Cerebellar nuclear complex (tissue), 1 donor: Measurements from ENCODE around the gene NOG.

ENCODE experiments used
- DNase-seq, 2 experiments: peaks; one replicate each; lab custom pipeline; 2025; lab: John Stamatoyannopoulos, UW

The NOG gene

DNA sequence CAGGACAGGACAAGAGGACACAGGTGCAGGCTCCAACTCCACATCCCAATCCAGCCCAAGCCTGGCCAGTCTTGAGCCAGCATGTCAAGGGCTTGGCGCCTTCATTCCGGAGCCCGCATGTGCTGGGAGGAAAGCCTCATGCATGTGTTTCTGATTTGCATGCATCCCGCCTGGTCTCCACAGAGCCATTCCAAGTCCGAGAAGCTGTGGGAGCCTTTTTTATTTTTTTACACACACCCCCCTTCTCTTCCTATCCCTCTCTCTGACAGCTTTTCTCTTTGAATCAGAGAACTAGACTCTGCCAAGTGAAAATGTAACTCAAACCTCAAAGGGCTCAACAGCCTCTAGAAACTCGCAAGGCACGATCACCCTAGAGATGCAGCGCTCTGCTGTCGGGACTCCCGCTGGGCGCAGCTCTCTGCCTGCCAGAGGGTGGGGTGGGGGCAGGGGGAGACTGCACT, 45.1 kb downstream of the NOG start:
- DNase-seq: no peak

DNA sequence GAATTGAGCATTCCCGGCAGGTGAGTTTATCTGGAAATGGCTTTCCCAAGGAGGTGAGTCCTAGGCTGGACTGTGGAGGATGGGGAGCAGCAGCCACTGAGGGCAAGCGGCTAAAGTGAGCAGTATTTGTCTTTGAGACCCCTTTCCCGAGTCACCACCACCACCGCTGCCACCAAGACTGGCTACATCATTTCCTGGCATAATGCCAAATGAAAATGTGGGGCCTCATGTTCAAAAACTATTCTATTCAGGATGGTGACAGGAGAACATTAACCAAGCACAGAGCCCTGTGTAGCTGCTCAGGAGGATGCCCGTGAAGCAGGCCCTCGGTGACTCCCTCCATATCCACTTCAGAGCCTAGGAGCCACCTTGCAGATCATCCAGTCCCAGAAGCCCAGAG, 46.0 kb downstream of the NOG start:
- DNase-seq: no peak

DNA sequence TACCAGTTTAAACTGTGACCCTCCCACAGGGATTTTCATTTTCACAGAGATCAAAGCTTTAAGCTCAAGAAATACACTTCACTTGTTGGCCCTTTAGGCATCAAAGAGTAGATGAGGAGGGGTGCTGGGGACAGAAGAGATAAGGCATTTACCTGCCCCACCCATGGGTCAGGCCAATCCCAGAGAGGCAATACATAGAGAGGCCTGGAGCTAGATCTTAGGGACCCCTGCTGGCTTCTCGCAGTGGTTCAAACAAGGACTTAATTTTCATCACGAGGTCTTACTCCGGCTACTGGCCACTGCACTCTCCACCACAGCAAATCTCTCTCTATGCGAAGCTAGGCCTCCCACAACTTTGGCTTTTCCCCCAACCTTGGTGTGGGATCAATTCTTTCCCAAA, 46.6 kb downstream of the NOG start:
- no peak for DNase-seq

DNA sequence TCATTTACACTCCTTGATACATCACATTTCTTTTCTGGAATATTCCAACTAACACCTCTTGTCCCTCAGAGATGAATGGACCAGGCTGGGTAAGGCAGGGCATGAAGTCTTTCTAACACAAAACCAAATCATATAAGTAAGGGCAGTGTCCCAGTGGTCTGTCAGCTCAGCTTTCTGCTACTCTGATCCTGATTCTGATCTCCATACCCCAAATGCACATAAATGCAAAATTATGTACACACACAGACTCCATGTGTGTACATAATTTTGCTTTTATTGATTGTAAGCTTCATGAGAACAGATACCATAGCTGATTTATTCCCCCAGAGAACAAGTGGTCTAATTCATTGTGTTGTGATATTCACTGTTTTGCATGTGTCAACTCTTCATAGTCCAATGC, 47.9 kb downstream of the NOG start:
- no peak for DNase-seq

DNA sequence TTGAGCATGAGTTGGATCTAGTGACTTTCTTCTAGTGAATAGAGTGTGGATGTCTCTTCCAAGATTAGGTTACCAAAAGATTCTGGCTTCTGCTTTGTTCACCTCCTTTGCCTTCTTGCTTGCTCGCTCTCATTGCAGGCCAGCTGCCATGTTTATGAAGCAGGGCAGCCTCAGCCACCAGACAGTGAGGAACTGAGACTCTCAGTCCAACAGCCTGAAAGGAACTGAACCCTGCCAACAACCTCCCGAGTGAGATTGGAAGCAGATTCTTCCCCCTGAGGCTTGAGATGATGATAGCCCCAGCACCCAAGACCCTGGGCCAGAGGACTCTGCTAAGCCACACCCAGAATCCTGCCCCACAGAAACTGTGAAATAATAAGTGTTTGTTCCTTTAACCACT, 48.4 kb downstream of the NOG start:
- DNase-seq: no peak

DNA sequence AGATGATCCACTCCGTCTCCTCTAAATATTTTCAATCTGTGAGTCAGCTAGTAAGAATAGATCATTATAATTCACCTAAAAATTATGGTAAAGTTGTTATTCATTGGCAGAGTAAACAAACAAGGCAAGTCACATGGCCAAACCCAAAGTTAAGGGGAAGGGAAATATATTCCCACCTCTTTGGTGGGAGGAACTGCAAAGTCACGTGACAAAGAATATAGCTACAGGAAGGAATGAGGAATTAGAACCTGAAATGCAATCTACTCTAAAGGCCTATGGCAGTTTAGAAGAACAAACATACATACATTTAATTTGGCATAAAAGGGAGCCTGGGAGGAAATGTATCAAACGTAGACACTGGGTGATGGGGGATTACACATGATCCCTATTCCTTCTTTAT, 48.9 kb downstream of the NOG start:
- no peak for DNase-seq
